Osteocyte (in vitro differentiated cells): ENCODE data around the gene PARG. TPM values are rescaled to one million over a fixed set of nuclear protein-coding genes. Genes with fewer than 3 reads are reported as not detected.

Source experiments
- DNase-seq: peaks from one replicate; pipeline ENCODE4 v3.0.0; 2021; ENCODE audit warnings: mixed read lengths; ENCODE audit not compliant: unreplicated experiment; ENCODE audit errors: extremely low spot score
- H3K27ac Mint-ChIP-seq: one replicate; pipeline ENCODE4 v1.8.0; 2021; ENCODE audit warnings: mild to moderate bottlenecking, mixed read lengths; ENCODE audit not compliant: unreplicated experiment
- H3K27me3 Mint-ChIP-seq: one replicate; pipeline ENCODE4 v1.8.0; 2021; ENCODE audit warnings: mixed read lengths; ENCODE audit not compliant: unreplicated experiment
- H3K36me3 Mint-ChIP-seq: one replicate; pipeline ENCODE4 v1.8.0; 2021; ENCODE audit warnings: mixed read lengths; ENCODE audit not compliant: unreplicated experiment
- H3K4me1 Mint-ChIP-seq: one replicate; pipeline ENCODE4 v1.8.0; 2021; ENCODE audit warnings: mixed read lengths; ENCODE audit not compliant: unreplicated experiment
- H3K4me3 Mint-ChIP-seq: one replicate; pipeline ENCODE4 v1.8.0; 2021; ENCODE audit warnings: mild to moderate bottlenecking, moderate library complexity, mixed read lengths; ENCODE audit not compliant: unreplicated experiment
- H3K9me3 Mint-ChIP-seq: one replicate; pipeline ENCODE4 v1.8.0; 2021; ENCODE audit warnings: mixed read lengths; ENCODE audit not compliant: unreplicated experiment
- CTCF ChIP-seq: fragments of 200-600 bp; sonication (generic); IDR thresholded peaks from 2 replicates; pipeline ENCODE4 v1.5.0; 2021; ENCODE audit warnings: antibody characterized with exemption, mild to moderate bottlenecking, moderate library complexity
- total RNA-seq: library from RNA; stranded (reverse); gene quantifications from 2 replicates; pipeline ENCODE4 v1.2.1, GENCODE V29; 2021

The PARG gene
- total RNA-seq, 1 donor from 2014 or later = 30.7 TPM

- no peaks in the 10 kb centered on the region for H3K9me3 Mint-ChIP-seq
- H3K36me3 Mint-ChIP-seq = no peaks in the 10 kb centered on the region
- no peak for DNase-seq
- no peak overlapping the region for H3K4me3 Mint-ChIP-seq
- no peaks in the 10 kb centered on the region for H3K4me1 Mint-ChIP-seq
- H3K27me3 Mint-ChIP-seq = peaks cover 21% of the 10 kb centered on the region
- no peak for TF ChIP-seq CTCF
- no peak overlapping the region for H3K27ac Mint-ChIP-seq
Observed at GRCh38 chr10:49798275-49798674, 143.6 kb downstream of the PARG start.

GRCh38 chr10:49791100-49791499, 150.7 kb downstream of the PARG start:
- DNase-seq = no peak
- TF ChIP-seq CTCF = no peak
- Mint-ChIP-seq H3K4me1 (no peaks in the 10 kb centered on the region), H3K27ac (no peak overlapping the region), H3K27me3 (peaks cover 9% of the 10 kb centered on the region), H3K36me3 (no peaks in the 10 kb centered on the region), H3K9me3 (no peaks in the 10 kb centered on the region), H3K4me3 (no peak overlapping the region)

- H3K36me3 Mint-ChIP-seq = no peaks in the 10 kb centered on the region
- peaks cover 28% of the 10 kb centered on the region for H3K27me3 Mint-ChIP-seq
- no peak for TF ChIP-seq CTCF
- no peak overlapping the region for H3K27ac Mint-ChIP-seq
- H3K4me1 Mint-ChIP-seq = peaks cover 1% of the 10 kb centered on the region
- no peak for DNase-seq
- H3K4me3 Mint-ChIP-seq = no peak overlapping the region
- H3K9me3 Mint-ChIP-seq = no peaks in the 10 kb centered on the region
Observed at GRCh38 chr10:49784681-49785080, 157.1 kb downstream of the PARG start.

GRCh38 chr10:49783645-49784044, 158.2 kb downstream of the PARG start:
- DNase-seq = no peak
- Mint-ChIP-seq H3K27ac (no peak overlapping the region), H3K9me3 (no peaks in the 10 kb centered on the region), H3K4me1 (peaks cover 1% of the 10 kb centered on the region), H3K4me3 (no peak overlapping the region), H3K36me3 (no peaks in the 10 kb centered on the region), H3K27me3 (peaks cover 31% of the 10 kb centered on the region)
- no peak for TF ChIP-seq CTCF

- H3K4me3 Mint-ChIP-seq = no peak overlapping the region
- peaks cover 1% of the 10 kb centered on the region for H3K4me1 Mint-ChIP-seq
- peaks cover 29% of the 10 kb centered on the region for H3K27me3 Mint-ChIP-seq
- no peaks in the 10 kb centered on the region for H3K9me3 Mint-ChIP-seq
- no peaks in the 10 kb centered on the region for H3K36me3 Mint-ChIP-seq
- TF ChIP-seq CTCF = no peak
- no peak for DNase-seq
- H3K27ac Mint-ChIP-seq = no peak overlapping the region
Observed at GRCh38 chr10:49781247-49781646, 160.6 kb downstream of the PARG start.
